Stimulated activated naive B cell treated with anti-CD40 and anti-IgM and Interleukin-4, amounts not matched to agents 10 μg/mL and 1 μg/mL and 100 μg/mL, for 72 hours (primary cell): ENCODE data around the gene BIN2.

Experiments used
- ATAC-seq, 2 donors: fragments of 150-1000 bp; cut with Tn5 transposase; replicated peaks; 2 replicates each; pipeline ENCODE4 v1.10.0; 2021; ENCODE audit warnings: moderate library complexity in 1 of 2
- DNase-seq: peaks from one replicate; pipeline ENCODE4 v3.0.0; 2021
- H3K27ac Mint-ChIP-seq: one replicate; pipeline ENCODE4 v1.8.0; 2022; ENCODE audit warnings: mild to moderate bottlenecking, mixed read lengths
- H3K27me3 Mint-ChIP-seq, 2 donors: one replicate each; pipeline ENCODE4 v1.8.0; 2022; ENCODE audit warnings: mixed read lengths in 2 of 2
- H3K36me3 Mint-ChIP-seq, 2 donors: one replicate each; pipeline ENCODE4 v1.8.0; 2022; ENCODE audit warnings: mixed read lengths in 2 of 2, mild to moderate bottlenecking in 1 of 2
- H3K4me1 Mint-ChIP-seq, 2 donors: one replicate each; pipeline ENCODE4 v1.8.0; 2022; ENCODE audit warnings: mixed read lengths in 2 of 2, mild to moderate bottlenecking in 1 of 2
- H3K4me3 Mint-ChIP-seq, 2 donors: one replicate each; pipeline ENCODE4 v1.8.0; 2022; ENCODE audit warnings: mild to moderate bottlenecking in 2 of 2, mixed read lengths in 2 of 2, moderate library complexity in 1 of 2
- H3K9me3 Mint-ChIP-seq, 2 donors: one replicate each; pipeline ENCODE4 v1.8.0; 2022; ENCODE audit warnings: mixed read lengths in 2 of 2, mild to moderate bottlenecking in 1 of 2

The BIN2 gene

GRCh38 chr12:51245476-51246253 lies 78.3 kb downstream of the BIN2 start:
- Mint-ChIP-seq H3K9me3 (no peaks in the 10 kb centered on the region), H3K4me3 (peak overlapping the region in 1 of 2 donors; percentile 20)

GRCh38 chr12:51244269-51244668 lies 79.7 kb downstream of the BIN2 start:
- peaks cover 47 to 72% of the 10 kb centered on the region in 2 donors for H3K4me1 Mint-ChIP-seq
- no peaks in the 10 kb centered on the region for H3K27me3 Mint-ChIP-seq
- peak overlapping the region; percentile 65 for H3K27ac Mint-ChIP-seq
- no peaks in the 10 kb centered on the region for H3K9me3 Mint-ChIP-seq
- no peak overlapping the region for H3K4me3 Mint-ChIP-seq
- peaks cover 48 to 61% of the 10 kb centered on the region in 2 donors for H3K36me3 Mint-ChIP-seq
- DNase-seq (no peak), ATAC-seq (no peak)

More at GRCh38 chr12:51245476-51246253, 78.3 kb downstream of the BIN2 start:
- Mint-ChIP-seq H3K27ac (peak overlapping the region; percentile 78), H3K4me1 (peaks cover 39 to 60% of the 10 kb centered on the region in 2 donors), H3K27me3 (no peaks in the 10 kb centered on the region), H3K36me3 (peaks cover 39 to 56% of the 10 kb centered on the region in 2 donors)
- no peak for ATAC-seq
- DNase-seq, result no peak

- Mint-ChIP-seq H3K27ac (peak overlapping the region; percentile 73), H3K4me1 (peaks cover 49 to 70% of the 10 kb centered on the region in 2 donors), H3K9me3 (no peaks in the 10 kb centered on the region), H3K27me3 (no peaks in the 10 kb centered on the region), H3K36me3 (peaks cover 44 to 59% of the 10 kb centered on the region in 2 donors), H3K4me3 (no peak overlapping the region)
- DNase-seq (no peak), ATAC-seq (no peak)
Observed at GRCh38 chr12:51242876-51243275, 81.1 kb downstream of the BIN2 start.

- DNase-seq, result no peak
- Mint-ChIP-seq H3K36me3 (peaks cover 43 to 52% of the 10 kb centered on the region in 2 donors), H3K4me3 (no peak overlapping the region), H3K27me3 (no peaks in the 10 kb centered on the region), H3K27ac (peak overlapping the region; percentile 75), H3K4me1 (peaks cover 42 to 65% of the 10 kb centered on the region in 2 donors), H3K9me3 (no peaks in the 10 kb centered on the region)
- ATAC-seq, result no peak
Observed at GRCh38 chr12:51242120-51242519, 81.9 kb downstream of the BIN2 start.

- peaks cover 39 to 45% of the 10 kb centered on the region in 2 donors for H3K36me3 Mint-ChIP-seq
- no peaks in the 10 kb centered on the region for H3K9me3 Mint-ChIP-seq
- peak overlapping the region; percentile 20 for H3K27ac Mint-ChIP-seq
- DNase-seq (no peak), ATAC-seq (no peak)
- H3K4me1 Mint-ChIP-seq, result peaks cover 35 to 54% of the 10 kb centered on the region in 2 donors
- no peak overlapping the region for H3K4me3 Mint-ChIP-seq
- no peaks in the 10 kb centered on the region for H3K27me3 Mint-ChIP-seq
Observed at GRCh38 chr12:51240971-51241370, 83.0 kb downstream of the BIN2 start.

- DNase-seq (peak; percentile 91), ATAC-seq (peak; percentile 93 to 94)
- Mint-ChIP-seq H3K4me1 (peaks cover 28 to 37% of the 10 kb centered on the region in 2 donors), H3K27me3 (no peaks in the 10 kb centered on the region), H3K4me3 (peak within 1 kb of the TSS; percentile 95 to 99), H3K27ac (peak within 1 kb of the TSS; percentile 100), H3K9me3 (no peaks in the 10 kb centered on the region), H3K36me3 (peaks cover 25 to 32% of the 10 kb centered on the region in 2 donors)
Observed at GRCh38 chr12:51238510-51239334, 85.3 kb downstream of the BIN2 start, which contains the start of gene DAZAP2. TSS of gene DAZAP2 (plus strand) at chr12:51238826. CDS start at chr12:51238908, 82 bp downstream.

- no peaks in the 10 kb centered on the region for H3K27me3 Mint-ChIP-seq
- peak overlapping the region; percentile 95 to 99 for H3K4me3 Mint-ChIP-seq
- ATAC-seq (peak in 1 of 2 donors; percentile 3), DNase-seq (peak; percentile 3)
- no peaks in the 10 kb centered on the region for H3K9me3 Mint-ChIP-seq
- peak overlapping the region; percentile 100 for H3K27ac Mint-ChIP-seq
- peaks cover 26 to 35% of the 10 kb centered on the region in 2 donors for H3K4me1 Mint-ChIP-seq
- H3K36me3 Mint-ChIP-seq, result peaks cover 24 to 30% of the 10 kb centered on the region in 2 donors
Observed at GRCh38 chr12:51238037-51238509, 85.9 kb downstream of the BIN2 start.

- no peaks in the 10 kb centered on the region for H3K27me3 Mint-ChIP-seq
- no peak overlapping the region for H3K4me3 Mint-ChIP-seq
- H3K27ac Mint-ChIP-seq, result no peak overlapping the region
- peaks cover 5 to 7% of the 10 kb centered on the region in 2 donors for H3K36me3 Mint-ChIP-seq
- H3K4me1 Mint-ChIP-seq, result peaks cover 5 to 9% of the 10 kb centered on the region in 2 donors
- no peak for DNase-seq
- ATAC-seq, result no peak
- no peaks in the 10 kb centered on the region for H3K9me3 Mint-ChIP-seq
Observed at GRCh38 chr12:51234530-51234929, 89.4 kb downstream of the BIN2 start.

GRCh38 chr12:51232642-51233041 lies 91.3 kb downstream of the BIN2 start:
- no peaks in the 10 kb centered on the region for H3K9me3 Mint-ChIP-seq
- no peaks in the 10 kb centered on the region for H3K36me3 Mint-ChIP-seq
- no peak overlapping the region for H3K4me3 Mint-ChIP-seq
- ATAC-seq (no peak), DNase-seq (no peak)
- H3K27me3 Mint-ChIP-seq, result no peaks in the 10 kb centered on the region
- peaks cover 0 to under 1% of the 10 kb centered on the region in 2 donors for H3K4me1 Mint-ChIP-seq
- no peak overlapping the region for H3K27ac Mint-ChIP-seq
